ENCODE results near the gene RHOT1.

The RHOT1 gene

DNA sequence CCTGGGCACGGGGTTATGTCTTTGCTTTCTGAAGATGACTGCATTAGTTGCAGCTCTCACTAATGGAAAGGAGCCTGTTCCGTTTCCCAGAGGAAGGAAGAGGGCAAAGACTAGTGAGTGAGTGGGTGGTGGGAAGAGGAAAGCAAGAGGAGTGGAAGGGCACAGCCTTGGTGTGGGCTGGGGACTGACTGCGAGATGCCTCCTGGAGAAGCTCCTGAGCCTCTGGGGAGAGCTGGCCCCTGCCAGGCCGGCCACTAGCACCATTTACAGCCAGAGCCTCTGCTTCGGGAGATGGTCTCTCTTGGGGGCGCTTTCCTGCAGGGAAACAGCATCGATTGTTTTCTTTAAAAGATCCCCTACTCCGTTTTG is 122.5 kb downstream of the RHOT1 start:
- Histone ChIP-seq H3K27me3 (ENCODE audit: insufficient read depth, low read depth) (peaks cover 53% of the 10 kb centered on the region), H3K4me2 (no peak overlapping the region)

DNA sequence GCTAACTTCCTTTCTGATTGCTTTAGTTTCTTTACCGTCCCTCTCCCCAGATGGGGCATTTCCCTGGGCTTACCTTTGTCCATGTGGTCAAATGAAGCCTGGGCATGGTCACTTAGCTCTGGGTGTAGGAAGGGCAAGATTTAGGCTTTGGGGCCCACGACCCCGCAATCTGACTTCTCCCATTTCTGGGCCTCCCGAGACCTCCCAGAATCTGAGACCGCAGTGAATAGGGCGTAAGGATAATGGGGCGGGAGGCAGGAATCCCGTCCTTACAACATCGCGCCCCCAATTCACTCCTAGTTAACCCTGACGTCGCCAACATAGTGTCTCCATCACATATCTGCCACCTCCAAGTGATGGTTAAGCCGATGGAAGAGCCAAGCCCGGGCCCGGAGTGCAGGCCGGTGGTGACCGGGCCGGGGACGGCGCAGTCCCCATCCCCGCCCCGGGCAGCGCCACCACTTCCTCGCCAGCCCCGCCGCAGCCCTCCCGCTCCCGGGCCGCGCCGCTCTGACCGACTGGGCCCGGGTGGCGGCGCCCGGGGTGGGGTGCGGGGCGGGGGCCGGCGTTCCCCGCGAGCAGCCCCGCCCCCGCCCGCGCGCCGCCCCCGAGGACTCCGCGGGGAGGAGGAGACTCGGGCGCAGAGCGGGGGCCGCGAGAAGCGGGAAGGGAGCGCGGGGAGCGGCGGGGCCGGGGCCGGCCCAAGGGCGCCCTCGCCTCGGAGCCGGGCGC is 123.1 kb downstream of the RHOT1 start, which contains the start of gene RHBDL3:
Gene RHBDL3 (plus strand): TSS at position 641 of the 732 bp plus-strand sequence. CDS start 358 bp downstream, outside the sequence.
- Histone ChIP-seq H3K27me3 (ENCODE audit: insufficient read depth, low read depth) (peaks cover 55% of the 10 kb centered on the region), H3K9ac (no peak within 1 kb of the TSS), H3K4me2 (peak within 1 kb of the TSS; percentile 56), H3K36me3 (ENCODE audit: insufficient read depth) (no peaks in the 10 kb centered on the region), H3K4me3 (IDR thresholded peaks at IDR 0.05; ENCODE audit: insufficient read depth, low read depth, low read length) (no peak within 1 kb of the TSS), H2AFZ (ENCODE audit: low read depth) (peak within 1 kb of the TSS; percentile 53), H3K79me2 (ENCODE audit: insufficient read depth, low read depth) (no peaks in the 10 kb centered on the region), H4K20me1 (ENCODE audit: insufficient read depth) (no peaks in the 10 kb centered on the region), H3K4me1 (ENCODE audit: low read depth, poor library complexity, severe bottlenecking) (no peaks in the 10 kb centered on the region), H3K27ac (no peak within 1 kb of the TSS)
- TF ChIP-seq, protein P1, sequence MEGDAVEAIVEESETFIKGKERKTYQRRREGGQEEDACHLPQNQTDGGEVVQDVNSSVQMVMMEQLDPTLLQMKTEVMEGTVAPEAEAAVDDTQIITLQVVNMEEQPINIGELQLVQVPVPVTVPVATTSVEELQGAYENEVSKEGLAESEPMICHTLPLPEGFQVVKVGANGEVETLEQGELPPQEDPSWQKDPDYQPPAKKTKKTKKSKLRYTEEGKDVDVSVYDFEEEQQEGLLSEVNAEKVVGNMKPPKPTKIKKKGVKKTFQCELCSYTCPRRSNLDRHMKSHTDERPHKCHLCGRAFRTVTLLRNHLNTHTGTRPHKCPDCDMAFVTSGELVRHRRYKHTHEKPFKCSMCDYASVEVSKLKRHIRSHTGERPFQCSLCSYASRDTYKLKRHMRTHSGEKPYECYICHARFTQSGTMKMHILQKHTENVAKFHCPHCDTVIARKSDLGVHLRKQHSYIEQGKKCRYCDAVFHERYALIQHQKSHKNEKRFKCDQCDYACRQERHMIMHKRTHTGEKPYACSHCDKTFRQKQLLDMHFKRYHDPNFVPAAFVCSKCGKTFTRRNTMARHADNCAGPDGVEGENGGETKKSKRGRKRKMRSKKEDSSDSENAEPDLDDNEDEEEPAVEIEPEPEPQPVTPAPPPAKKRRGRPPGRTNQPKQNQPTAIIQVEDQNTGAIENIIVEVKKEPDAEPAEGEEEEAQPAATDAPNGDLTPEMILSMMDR (conservative IDR thresholded peaks at IDR 0.05; ENCODE audit: low read depth, low read length) = no peak

More for the DNA sequence above, 122.5 kb downstream of the RHOT1 start:
- Histone ChIP-seq H3K79me2 (ENCODE audit: insufficient read depth, low read depth) (no peaks in the 10 kb centered on the region), H3K9ac (no peak overlapping the region), H2AFZ (ENCODE audit: low read depth) (no peak overlapping the region), H3K27ac (no peak overlapping the region), H3K4me1 (ENCODE audit: low read depth, poor library complexity, severe bottlenecking) (no peaks in the 10 kb centered on the region), H3K36me3 (ENCODE audit: insufficient read depth) (no peaks in the 10 kb centered on the region), H3K4me3 (IDR thresholded peaks at IDR 0.05; ENCODE audit: insufficient read depth, low read depth, low read length) (no peak overlapping the region), H4K20me1 (ENCODE audit: insufficient read depth) (no peaks in the 10 kb centered on the region)
- TF ChIP-seq, protein P1 (conservative IDR thresholded peaks at IDR 0.05; ENCODE audit: low read depth, low read length) = no peak

DNA sequence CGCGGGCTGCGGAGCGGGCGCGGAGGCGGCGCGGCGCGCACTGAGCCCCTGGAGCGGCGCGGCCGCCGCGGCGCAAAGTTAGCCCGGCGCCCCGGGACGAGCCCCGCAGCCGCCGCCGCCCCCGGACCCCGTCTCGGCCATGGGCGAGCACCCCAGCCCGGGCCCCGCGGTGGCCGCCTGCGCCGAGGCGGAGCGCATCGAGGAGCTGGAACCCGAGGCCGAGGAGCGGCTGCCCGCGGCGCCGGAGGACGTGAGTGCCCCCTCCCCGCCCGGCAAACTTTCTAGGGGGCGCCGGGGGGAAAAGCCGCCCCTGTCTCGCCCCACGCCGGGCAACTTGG is 123.7 kb downstream of the RHOT1 start:
- Histone ChIP-seq H3K4me3 (IDR thresholded peaks at IDR 0.05; ENCODE audit: insufficient read depth, low read depth, low read length) (no peak overlapping the region), H3K9ac (no peak overlapping the region), H3K4me1 (ENCODE audit: low read depth, poor library complexity, severe bottlenecking) (no peaks in the 10 kb centered on the region), H3K36me3 (ENCODE audit: insufficient read depth) (no peaks in the 10 kb centered on the region), H4K20me1 (ENCODE audit: insufficient read depth) (no peaks in the 10 kb centered on the region), H2AFZ (ENCODE audit: low read depth) (peak overlapping the region; percentile 53), H3K79me2 (ENCODE audit: insufficient read depth, low read depth) (no peaks in the 10 kb centered on the region), H3K27me3 (ENCODE audit: insufficient read depth, low read depth) (peaks cover 55% of the 10 kb centered on the region), H3K27ac (no peak overlapping the region), H3K4me2 (peak overlapping the region; percentile 56)
- TF ChIP-seq, protein P1 (conservative IDR thresholded peaks at IDR 0.05; ENCODE audit: low read depth, low read length) = no peak

DNA sequence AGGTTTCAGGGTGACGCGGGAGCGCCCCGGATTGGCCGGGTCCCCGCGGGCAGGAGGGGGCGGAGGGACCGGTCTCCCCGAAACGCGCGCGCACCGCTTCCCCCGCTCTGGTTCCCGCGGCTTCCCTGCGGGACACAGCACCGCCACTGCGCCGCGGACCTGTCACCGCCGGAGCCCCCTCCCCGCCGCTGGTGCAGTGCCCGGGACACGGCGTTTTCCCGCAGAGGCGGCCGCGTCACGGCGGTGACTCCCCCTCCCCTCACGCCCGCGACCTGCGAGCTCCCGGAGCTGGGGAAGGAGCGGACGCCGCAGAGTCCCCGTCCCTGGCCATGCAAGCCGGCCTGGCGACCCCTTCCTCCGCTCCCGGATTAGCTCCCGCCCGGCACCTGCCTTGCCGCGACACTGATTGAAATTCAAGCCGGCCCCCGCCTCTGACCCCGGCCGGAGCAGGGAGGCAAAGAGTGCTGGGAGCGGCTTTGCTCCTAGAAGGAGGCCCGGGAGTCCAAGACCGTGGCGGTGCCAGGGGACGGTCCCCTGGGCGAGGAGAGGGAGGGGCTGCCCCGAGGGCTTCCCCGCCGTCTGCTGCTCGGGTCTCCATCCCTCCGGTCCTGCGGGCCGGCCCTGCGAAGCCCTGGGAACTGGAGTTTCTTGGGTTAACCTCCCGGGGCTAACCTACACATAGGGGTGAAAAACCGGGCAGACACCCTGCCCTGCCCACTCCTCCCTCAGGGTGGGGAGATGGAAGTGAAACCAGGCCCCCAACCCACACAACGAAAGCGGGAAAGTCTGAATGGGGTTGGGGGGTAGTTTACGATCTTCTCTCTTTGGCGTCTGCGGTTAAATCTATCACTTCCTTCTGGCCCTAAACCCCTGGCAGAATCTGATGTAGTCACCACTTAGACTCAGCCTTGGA is 124.3 kb downstream of the RHOT1 start:
- peak overlapping the region; percentile 56 for H3K4me2 ChIP-seq
- H3K79me2 ChIP-seq (ENCODE audit: insufficient read depth, low read depth) = no peaks in the 10 kb centered on the region
- no peaks in the 10 kb centered on the region for H3K4me1 ChIP-seq (ENCODE audit: low read depth, poor library complexity, severe bottlenecking)
- H2AFZ ChIP-seq (ENCODE audit: low read depth) = peak overlapping the region; percentile 53
- no peak overlapping the region for H3K9ac ChIP-seq
- peaks cover 55% of the 10 kb centered on the region for H3K27me3 ChIP-seq (ENCODE audit: insufficient read depth, low read depth)
- H3K27ac ChIP-seq = no peak overlapping the region
- H3K36me3 ChIP-seq (ENCODE audit: insufficient read depth) = no peaks in the 10 kb centered on the region
- no peaks in the 10 kb centered on the region for H4K20me1 ChIP-seq (ENCODE audit: insufficient read depth)
- TF ChIP-seq, protein P1 (conservative IDR thresholded peaks at IDR 0.05; ENCODE audit: low read depth, low read length) = no peak
- no peak overlapping the region for H3K4me3 ChIP-seq (IDR thresholded peaks at IDR 0.05; ENCODE audit: insufficient read depth, low read depth, low read length)
